Neural progenitor cell (in vitro differentiated cells): ENCODE results near the gene DNAJC22. TPM values are rescaled to one million over a fixed set of nuclear protein-coding genes. Genes with fewer than 3 reads are reported as not detected.
"Not testable (repeated sequence)": the region's sequence is repeated elsewhere in the genome, so short reads cannot be mapped to it uniquely, and the experiment has no call there.

Source experiments
- DNase-seq: peaks from one replicate; pipeline ENCODE4 v3.0.0-alpha.2; 2016; ENCODE audit warnings: low spot score
- H2AFZ ChIP-seq: fragments of 200-600 bp; sonication (generic); replicated peaks from 2 replicates; pipeline ENCODE4 v1.6.1; 2016; ENCODE audit warnings: antibody characterized with exemption
- H3F3A ChIP-seq: fragments of 200-600 bp; sonication (generic); 2 replicates; pipeline ENCODE4 v1.6.1; 2016; ENCODE audit warnings: antibody characterized with exemption, low read depth
- H3K27ac ChIP-seq: fragments of 200-600 bp; sonication (generic); 2 replicates; pipeline ENCODE4 v1.5.1; 2016; ENCODE audit warnings: mild to moderate bottlenecking
- H3K27me3 ChIP-seq: fragments of 200-600 bp; sonication (generic); 2 replicates; pipeline ENCODE4 v1.6.1; 2016; ENCODE audit warnings: mild to moderate bottlenecking, moderate library complexity
- H3K36me3 ChIP-seq: fragments of 200-600 bp; sonication (generic); 2 replicates; pipeline ENCODE4 v1.5.1; 2016
- H3K4me1 ChIP-seq: fragments of 200-600 bp; sonication (generic); 2 replicates; pipeline ENCODE4 v1.6.1; 2016; ENCODE audit warnings: mixed run types
- H3K4me2 ChIP-seq: fragments of 200-600 bp; sonication (generic); 2 replicates; pipeline ENCODE4 v1.6.1; 2016
- H3K4me3 ChIP-seq: fragments of 200-600 bp; sonication (generic); 2 replicates; pipeline ENCODE4 v1.5.1; 2016
- H3K79me2 ChIP-seq: fragments of 200-600 bp; sonication (generic); 2 replicates; pipeline ENCODE4 v1.6.1; 2016; ENCODE audit warnings: low read depth
- H3K9ac ChIP-seq: fragments of 200-600 bp; sonication (generic); 2 replicates; pipeline ENCODE4 v1.6.1; 2016
- H3K9me3 ChIP-seq: fragments of 200-600 bp; sonication (generic); 2 replicates; pipeline ENCODE4 v1.5.1; 2016; ENCODE audit warnings: low read depth
- H4K20me1 ChIP-seq: fragments of 200-600 bp; sonication (generic); 2 replicates; pipeline ENCODE4 v1.6.1; 2016; ENCODE audit warnings: low read depth
- H3K27ac Mint-ChIP-seq: 3 replicates; pipeline ENCODE4 v1.8.0; 2021; ENCODE audit warnings: mixed read lengths
- H3K27me3 Mint-ChIP-seq: 2 replicates; pipeline ENCODE4 v1.8.0; 2022; ENCODE audit warnings: low read depth, mild to moderate bottlenecking, inconsistent platforms, moderate library complexity, mixed read lengths; ENCODE audit not compliant: insufficient read depth
- H3K36me3 Mint-ChIP-seq: 3 replicates; pipeline ENCODE4 v1.8.0; 2021; ENCODE audit warnings: mixed read lengths
- H3K4me1 Mint-ChIP-seq: 3 replicates; pipeline ENCODE4 v1.8.0; 2021; ENCODE audit warnings: mixed read lengths
- H3K4me3 Mint-ChIP-seq: 3 replicates; pipeline ENCODE4 v1.8.0; 2021; ENCODE audit warnings: mild to moderate bottlenecking, moderate library complexity, mixed read lengths
- H3K9me3 Mint-ChIP-seq: 3 replicates; pipeline ENCODE4 v1.8.0; 2020; ENCODE audit warnings: mixed read lengths
- EZH2 ChIP-seq: fragments of 200-600 bp; sonication (generic); IDR thresholded peaks from 2 replicates; pipeline ENCODE4 v1.6.1; 2017; ENCODE audit warnings: antibody characterized with exemption, mild to moderate bottlenecking, moderate library complexity
- EZH2phosphoT487 ChIP-seq: fragments of 200-600 bp; sonication (generic); IDR thresholded peaks from 2 replicates; pipeline ENCODE4 v1.6.1; 2017; ENCODE audit warnings: antibody characterized with exemption
- total RNA-seq: library from RNA; depleted of rRNA; stranded (reverse); fragments of >200 nt; gene quantifications from 2 replicates; pipeline ENCODE4 v1.2.3, GENCODE V29; 2015; ENCODE audit warnings: low replicate concordance
- TF ChIP-seq, protein P1 (sequence below): fragments of 200-600 bp; sonication (generic); IDR thresholded peaks from 2 replicates; pipeline ENCODE4 v1.5.1; 2017; ENCODE audit warnings: antibody characterized with exemption, mild to moderate bottlenecking

DNAJC22 gene
- total RNA-seq, 1 donor from 2014 or later: 0.39 TPM

DNA sequence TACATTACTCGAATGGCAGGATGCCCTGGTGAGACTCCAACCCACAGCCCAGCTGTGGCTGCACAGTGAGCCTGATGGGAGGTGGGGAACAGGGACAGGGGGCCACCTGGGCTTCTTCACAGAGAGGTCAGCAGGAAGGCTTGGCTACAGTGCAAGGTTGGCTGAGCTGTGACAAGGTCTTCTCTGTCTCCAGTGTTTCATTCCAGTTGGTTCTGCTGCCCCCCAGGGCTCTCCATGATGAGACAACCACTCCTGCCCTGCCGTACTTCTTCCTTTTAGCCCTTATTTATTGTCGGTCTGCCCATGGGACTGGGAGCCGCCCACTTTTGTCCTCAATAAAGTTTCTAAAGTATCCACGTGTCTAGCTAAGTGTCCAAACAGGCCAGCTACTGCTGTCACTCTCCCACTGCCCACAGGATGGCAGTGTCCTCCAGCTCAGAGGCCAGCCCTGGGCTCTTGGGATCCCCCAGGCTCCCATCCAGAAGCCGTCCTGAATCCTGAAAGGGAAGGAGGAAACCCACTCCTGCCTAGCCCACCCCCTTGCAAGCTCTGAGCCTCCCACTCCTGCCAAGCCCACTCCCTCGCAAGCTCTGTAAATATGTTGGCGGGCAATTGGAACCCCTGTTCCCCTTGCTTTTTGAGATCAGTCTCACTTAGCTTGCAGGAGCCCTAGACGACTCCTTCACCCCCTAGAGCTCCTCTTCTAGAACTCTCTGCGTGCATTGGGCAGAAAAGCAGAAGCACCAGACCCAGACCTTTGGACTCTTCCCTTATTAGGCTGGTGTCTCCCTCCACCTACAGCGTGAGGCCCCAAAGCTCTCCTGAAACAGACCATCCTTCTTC lies 15.1 kb upstream of the DNAJC22 start:
- Histone ChIP-seq H3K4me1 (no peaks in the 10 kb centered on the region), H4K20me1 (peaks cover 12% of the 10 kb centered on the region), H3K9ac (no peak overlapping the region), H3K36me3 (no peaks in the 10 kb centered on the region), H3K9me3 (no peaks in the 10 kb centered on the region), H3K79me2 (no peaks in the 10 kb centered on the region), H3K27me3 (peaks cover 48% of the 10 kb centered on the region), H3K27ac (no peak overlapping the region), H3K4me3 (no peak overlapping the region), H3F3A (peaks cover 36% of the 10 kb centered on the region), H3K4me2 (no peak overlapping the region), H2AFZ (no peak overlapping the region)
- peaks cover 5% of the 10 kb centered on the region for H3K4me1 Mint-ChIP-seq
- DNase-seq: peak; percentile 85
- H3K36me3 Mint-ChIP-seq: peaks cover 20% of the 10 kb centered on the region
- peak overlapping the region; percentile 26 for H3K4me3 Mint-ChIP-seq
- H3K9me3 Mint-ChIP-seq: peaks cover 6% of the 10 kb centered on the region
- H3K27me3 Mint-ChIP-seq: peaks cover 33% of the 10 kb centered on the region
- peak overlapping the region; percentile 53 for H3K27ac Mint-ChIP-seq
- no peak for TF ChIP-seq EZH2phosphoT487
- TF ChIP-seq, protein P1, sequence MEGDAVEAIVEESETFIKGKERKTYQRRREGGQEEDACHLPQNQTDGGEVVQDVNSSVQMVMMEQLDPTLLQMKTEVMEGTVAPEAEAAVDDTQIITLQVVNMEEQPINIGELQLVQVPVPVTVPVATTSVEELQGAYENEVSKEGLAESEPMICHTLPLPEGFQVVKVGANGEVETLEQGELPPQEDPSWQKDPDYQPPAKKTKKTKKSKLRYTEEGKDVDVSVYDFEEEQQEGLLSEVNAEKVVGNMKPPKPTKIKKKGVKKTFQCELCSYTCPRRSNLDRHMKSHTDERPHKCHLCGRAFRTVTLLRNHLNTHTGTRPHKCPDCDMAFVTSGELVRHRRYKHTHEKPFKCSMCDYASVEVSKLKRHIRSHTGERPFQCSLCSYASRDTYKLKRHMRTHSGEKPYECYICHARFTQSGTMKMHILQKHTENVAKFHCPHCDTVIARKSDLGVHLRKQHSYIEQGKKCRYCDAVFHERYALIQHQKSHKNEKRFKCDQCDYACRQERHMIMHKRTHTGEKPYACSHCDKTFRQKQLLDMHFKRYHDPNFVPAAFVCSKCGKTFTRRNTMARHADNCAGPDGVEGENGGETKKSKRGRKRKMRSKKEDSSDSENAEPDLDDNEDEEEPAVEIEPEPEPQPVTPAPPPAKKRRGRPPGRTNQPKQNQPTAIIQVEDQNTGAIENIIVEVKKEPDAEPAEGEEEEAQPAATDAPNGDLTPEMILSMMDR: peak; percentile 80
- TF ChIP-seq EZH2: no peak

- Mint-ChIP-seq H3K27me3 (peaks cover 41% of the 10 kb centered on the region), H3K9me3 (peaks cover 6% of the 10 kb centered on the region), H3K27ac (no peak overlapping the region), H3K4me1 (peaks cover 8% of the 10 kb centered on the region), H3K36me3 (peaks cover 14% of the 10 kb centered on the region), H3K4me3 (peak overlapping the region; percentile 26)
- Histone ChIP-seq H3K4me2 (no peak overlapping the region), H4K20me1 (peaks cover 12% of the 10 kb centered on the region), H3K9ac (no peak overlapping the region), H2AFZ (no peak overlapping the region), H3K27ac (no peak overlapping the region), H3K4me1 (peaks cover 3% of the 10 kb centered on the region), H3F3A (peaks cover 36% of the 10 kb centered on the region), H3K9me3 (no peaks in the 10 kb centered on the region), H3K79me2 (no peaks in the 10 kb centered on the region), H3K36me3 (no peaks in the 10 kb centered on the region), H3K4me3 (no peak overlapping the region), H3K27me3 (peaks cover 57% of the 10 kb centered on the region)
- no peak for DNase-seq
- TF ChIP-seq EZH2: no peak
- TF ChIP-seq, protein P1: no peak
Observed at GRCh38 chr12:49332441-49332861, 14.2 kb upstream of the DNAJC22 start.

DNA sequence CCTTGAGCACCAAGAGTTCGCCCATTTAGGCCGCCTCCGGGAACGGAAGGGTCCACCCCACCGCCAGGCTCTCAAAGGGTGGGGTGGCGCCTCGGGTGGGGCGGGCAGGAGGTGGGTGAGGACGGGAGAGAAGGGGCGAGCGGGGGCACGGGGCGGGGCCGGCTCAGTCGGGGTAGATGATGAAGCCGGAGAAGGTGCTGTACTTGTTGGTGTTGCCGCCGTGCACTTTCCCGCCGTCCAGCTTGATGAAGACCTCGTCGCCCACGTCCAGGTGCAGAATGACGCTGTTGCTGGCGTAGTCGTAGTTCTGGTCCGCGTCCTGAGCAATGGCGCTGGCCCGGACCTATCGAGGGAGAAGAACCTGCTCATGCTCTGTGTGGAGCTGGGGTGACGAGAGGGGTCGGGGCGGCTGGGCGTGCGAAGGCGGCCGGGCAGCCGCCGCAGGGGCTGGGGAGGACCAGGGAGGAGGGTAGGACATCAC lies 13.8 kb upstream of the DNAJC22 start:
- Histone ChIP-seq H3K36me3 (no peaks in the 10 kb centered on the region), H3K79me2 (no peaks in the 10 kb centered on the region), H3K9ac (no peak overlapping the region), H3K27me3 (peaks cover 62% of the 10 kb centered on the region), H3F3A (peaks cover 36% of the 10 kb centered on the region), H3K9me3 (no peaks in the 10 kb centered on the region), H3K27ac (no peak overlapping the region), H3K4me3 (no peak overlapping the region), H2AFZ (no peak overlapping the region), H3K4me1 (peaks cover 8% of the 10 kb centered on the region), H4K20me1 (peaks cover 12% of the 10 kb centered on the region), H3K4me2 (no peak overlapping the region)
- Mint-ChIP-seq H3K36me3 (peaks cover 13% of the 10 kb centered on the region), H3K4me1 (peaks cover 13% of the 10 kb centered on the region), H3K4me3 (no peak overlapping the region), H3K27ac (no peak overlapping the region), H3K9me3 (peaks cover 6% of the 10 kb centered on the region), H3K27me3 (peaks cover 43% of the 10 kb centered on the region)
- peak; percentile 15 for TF ChIP-seq EZH2
- TF ChIP-seq, protein P1: no peak
- DNase-seq: no peak

GRCh38 chr12:49333778-49334177 lies 12.9 kb upstream of the DNAJC22 start:
- H3K27ac Mint-ChIP-seq, H3K36me3 ChIP-seq, DNase-seq, H3K79me2 ChIP-seq, H2AFZ ChIP-seq, H3K9me3 ChIP-seq, H3K9me3 Mint-ChIP-seq, H3K4me3 ChIP-seq, H3K9ac ChIP-seq, H3K27ac ChIP-seq, H3K4me2 ChIP-seq, H3K4me3 Mint-ChIP-seq: not testable (repeated sequence)
- peaks cover 41% of the 10 kb centered on the region for H3F3A ChIP-seq
- H3K27me3 ChIP-seq: peaks cover 70% of the 10 kb centered on the region
- peaks cover 51% of the 10 kb centered on the region for H3K27me3 Mint-ChIP-seq
- peaks cover 12% of the 10 kb centered on the region for H4K20me1 ChIP-seq
- H3K36me3 Mint-ChIP-seq: peaks cover 13% of the 10 kb centered on the region
- peaks cover 11% of the 10 kb centered on the region for H3K4me1 ChIP-seq
- peaks cover 21% of the 10 kb centered on the region for H3K4me1 Mint-ChIP-seq
